Amniotic epithelial cell (primary cell): ENCODE data around the gene LRFN4.

ENCODE experiments used
- DNase-seq: peaks from one replicate; pipeline ENCODE4 v3.0.0-alpha.2; 2010; ENCODE audit warnings: low read depth

Gene LRFN4

DNA sequence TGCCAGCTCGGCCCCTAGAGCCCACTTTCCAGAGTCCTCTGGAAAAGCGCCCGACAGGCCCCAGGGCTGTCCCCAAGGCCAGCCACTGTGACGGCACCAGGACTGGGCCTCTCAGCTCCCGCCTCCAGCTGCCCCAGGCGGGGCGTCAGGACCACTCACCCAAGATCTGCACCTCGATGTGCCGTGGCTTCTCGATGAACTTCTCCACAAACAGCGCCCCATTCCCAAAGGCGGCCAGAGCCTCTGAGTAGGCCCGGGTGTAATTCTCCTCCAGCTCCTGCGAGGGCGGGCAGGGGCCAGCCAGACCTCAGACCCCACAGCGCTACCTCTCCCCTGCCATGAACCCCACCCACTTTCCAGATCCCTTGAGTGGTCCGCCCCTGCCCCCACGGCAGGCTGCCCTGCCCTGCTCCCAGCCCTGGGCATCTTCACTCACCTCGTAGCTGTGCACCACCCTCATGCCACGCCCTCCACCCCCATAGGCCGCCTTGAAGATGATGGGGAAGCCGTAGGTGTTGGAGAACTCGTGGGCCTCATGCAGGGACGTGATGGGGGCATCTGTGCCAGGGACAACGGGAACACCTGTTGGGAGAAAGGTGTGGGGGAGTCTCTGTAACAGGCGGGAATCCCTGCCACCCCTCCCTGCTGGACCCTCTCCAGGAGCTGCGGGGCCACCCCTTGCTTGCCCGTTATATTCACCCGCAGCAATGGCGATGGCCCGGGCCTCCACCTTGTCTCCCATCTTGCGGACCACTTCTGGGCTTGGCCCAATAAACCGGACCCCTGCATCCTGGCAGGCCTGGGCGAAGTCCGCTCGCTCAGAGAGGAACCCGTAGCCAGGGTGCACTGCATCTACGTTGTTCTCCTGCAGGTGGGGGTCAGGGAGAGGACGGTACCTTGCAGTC is 14.0 kb downstream of the LRFN4 start:
- no peak for DNase-seq

DNA sequence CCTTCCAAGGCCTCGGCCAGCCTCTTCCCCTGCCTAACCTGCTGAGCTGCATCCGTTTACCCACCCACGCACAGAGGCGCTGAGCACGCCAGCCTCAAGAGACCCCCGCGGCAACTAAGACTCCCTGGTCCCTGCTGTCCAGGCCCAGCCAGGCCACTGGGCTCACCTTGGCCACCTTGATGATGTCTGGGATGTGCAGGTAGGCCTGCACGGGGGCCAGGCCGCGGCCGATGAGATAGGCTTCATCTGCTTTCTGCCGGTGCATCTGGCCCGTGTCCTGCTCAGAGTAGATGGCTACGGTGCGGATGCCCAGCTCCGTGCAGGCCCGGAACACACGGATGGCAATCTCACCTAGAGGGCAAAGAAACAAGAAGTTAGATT is 14.6 kb downstream of the LRFN4 start:
- no peak for DNase-seq

DNA sequence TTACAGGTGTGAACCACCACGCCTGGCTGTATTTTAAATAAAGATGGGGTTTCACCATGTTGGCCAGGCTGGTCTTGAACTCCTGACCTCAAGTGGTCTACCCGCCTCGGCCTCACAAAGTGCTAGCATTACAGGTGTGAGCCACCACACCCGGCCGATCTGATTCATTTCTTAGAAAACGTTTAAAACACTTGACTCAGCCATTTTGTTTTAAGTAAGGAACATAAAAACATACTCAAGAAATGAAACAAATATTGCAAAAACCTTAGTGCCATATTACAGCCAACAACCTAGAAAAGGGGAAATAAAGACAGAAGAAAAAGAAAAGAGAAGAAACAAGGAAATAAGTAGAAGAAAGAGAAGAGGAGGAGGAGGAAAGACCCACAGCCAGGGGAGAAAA is 17.4 kb downstream of the LRFN4 start:
- DNase-seq = no peak

DNA sequence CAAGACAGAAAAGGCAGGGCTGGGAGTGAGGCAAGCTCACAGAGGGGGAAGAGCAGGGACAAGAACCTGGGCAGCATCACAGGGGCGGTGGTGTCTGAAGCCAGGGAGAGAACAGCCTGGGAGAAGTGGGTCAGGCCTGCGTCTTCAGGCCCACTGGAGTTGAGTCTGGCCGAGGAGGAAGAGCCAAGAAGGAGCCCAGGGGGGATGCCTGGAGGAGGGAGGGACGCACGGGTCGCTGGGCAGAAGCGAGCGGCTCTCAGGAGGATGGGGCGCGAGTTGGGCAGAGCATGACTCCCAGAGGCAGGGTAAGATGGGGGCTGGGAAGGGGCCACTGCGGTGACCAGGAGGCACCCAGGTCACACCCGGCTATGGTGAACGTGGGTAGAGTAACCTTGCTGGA is 18.5 kb downstream of the LRFN4 start:
- DNase-seq = no peak

DNA sequence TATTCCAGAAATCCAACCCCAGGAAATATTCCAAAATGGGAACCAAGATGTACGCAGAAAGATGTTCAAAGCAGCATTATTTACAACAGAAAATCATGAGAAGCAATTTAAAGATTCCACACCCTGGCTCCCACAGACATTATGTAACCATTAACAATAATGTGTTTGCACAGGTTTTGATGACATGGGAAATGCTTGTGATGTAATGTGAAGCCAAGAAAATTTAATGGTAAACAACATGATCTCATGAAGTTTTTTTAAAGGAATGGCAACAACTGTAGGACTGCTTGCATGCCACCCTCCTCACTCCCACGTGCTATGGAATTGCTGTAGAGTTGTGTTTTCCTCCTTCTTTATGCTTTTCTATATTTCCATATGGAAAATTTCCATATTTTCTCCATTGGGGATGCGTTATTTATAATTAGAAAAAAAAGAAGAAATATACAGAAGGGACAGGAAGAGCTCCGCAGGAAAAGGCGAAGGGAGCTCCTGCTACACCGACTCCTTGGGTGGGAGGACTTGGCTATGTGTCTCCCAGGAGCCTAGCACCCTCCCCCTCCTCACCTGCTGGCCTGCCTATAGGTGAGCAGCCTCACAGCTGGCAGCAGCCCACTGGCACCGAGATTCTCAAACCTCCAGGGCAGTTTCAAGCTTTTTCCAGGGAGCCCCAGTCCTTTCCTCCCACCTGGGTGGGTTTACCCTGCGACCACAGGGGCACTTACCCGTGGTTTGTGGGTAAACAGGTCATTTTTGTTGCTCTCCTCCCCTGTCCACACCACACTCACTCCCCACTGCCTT is 20.9 kb downstream of the LRFN4 start:
- DNase-seq = peak; percentile 70

DNA sequence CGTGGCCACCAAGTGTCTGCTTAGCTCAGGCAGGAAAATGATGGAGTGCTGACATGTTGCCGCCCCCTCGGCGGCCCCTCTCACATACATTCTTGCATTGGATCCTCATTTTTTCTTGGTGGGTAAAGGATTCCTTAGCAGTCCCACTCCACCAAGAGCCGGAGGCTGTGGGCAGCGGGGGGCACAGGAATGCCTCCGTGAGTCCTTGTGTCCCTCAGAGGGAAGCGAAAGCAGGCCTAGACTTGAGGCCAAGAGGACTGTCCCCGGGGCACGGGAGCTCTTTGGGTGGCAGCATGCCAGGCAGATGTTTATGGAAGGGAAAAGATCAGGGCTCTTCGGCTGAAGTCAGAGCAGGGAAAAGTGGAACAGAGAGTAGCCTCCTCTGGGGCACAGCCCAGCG is 21.6 kb downstream of the LRFN4 start:
- no peak for DNase-seq

DNA sequence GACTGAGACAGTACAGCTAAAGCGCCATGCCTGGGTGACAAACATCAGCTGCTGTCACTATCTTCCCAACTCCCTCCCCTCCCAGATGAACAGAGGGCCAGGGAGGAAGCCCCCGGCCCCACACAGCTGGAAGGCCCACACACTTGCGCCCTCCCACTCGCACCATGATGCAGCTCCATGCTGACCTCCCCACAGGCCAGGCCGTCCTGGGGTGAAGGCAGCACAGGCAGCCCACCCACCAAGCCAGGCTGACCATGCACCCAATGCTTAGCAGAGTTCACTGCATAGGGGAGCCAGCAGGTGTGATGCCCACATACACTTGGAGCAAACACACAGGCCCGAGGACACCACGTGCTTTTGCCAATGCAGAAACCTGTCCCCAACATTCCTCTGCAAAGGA is 22.1 kb downstream of the LRFN4 start:
- no peak for DNase-seq

DNA sequence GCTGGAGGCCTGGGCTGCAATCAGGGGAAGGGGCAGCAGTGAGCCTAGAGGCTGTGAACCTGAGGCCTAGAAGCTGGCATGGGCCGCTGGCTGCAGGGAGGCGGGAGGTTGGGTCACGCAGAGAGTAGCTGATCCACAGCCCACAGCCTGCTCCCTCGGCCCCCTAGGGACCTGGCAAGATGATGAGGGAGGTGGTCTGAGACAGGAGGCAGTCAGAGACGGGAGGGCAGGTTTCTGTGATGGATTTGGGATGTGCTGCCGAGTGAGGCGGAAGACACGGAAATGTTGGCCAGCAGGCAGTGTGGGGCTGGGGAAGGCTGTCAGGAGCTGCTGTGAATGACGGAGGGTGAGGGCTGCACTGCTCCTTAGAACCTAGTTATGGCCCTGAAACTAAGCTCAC is 22.7 kb downstream of the LRFN4 start:
- no peak for DNase-seq

DNA sequence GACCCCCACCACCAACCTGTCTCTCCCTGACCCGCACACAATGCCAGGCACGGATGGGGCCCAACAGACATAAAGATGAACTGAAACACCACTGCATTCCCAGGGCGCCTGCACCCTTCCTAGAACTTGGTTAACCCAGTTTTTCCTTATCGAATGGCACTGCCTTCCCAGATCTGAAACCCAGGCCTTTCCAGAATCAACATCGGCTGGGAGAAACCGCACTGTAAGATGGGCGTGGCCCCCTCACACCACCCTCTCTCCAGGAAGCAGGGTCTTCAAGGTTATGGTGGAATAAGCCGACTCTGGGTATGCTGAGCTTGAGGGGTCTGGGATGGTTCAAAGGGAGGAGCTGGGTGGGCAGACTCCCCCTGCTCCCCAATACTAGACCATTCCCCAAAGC is 23.1 kb downstream of the LRFN4 start:
- DNase-seq = no peak

DNA sequence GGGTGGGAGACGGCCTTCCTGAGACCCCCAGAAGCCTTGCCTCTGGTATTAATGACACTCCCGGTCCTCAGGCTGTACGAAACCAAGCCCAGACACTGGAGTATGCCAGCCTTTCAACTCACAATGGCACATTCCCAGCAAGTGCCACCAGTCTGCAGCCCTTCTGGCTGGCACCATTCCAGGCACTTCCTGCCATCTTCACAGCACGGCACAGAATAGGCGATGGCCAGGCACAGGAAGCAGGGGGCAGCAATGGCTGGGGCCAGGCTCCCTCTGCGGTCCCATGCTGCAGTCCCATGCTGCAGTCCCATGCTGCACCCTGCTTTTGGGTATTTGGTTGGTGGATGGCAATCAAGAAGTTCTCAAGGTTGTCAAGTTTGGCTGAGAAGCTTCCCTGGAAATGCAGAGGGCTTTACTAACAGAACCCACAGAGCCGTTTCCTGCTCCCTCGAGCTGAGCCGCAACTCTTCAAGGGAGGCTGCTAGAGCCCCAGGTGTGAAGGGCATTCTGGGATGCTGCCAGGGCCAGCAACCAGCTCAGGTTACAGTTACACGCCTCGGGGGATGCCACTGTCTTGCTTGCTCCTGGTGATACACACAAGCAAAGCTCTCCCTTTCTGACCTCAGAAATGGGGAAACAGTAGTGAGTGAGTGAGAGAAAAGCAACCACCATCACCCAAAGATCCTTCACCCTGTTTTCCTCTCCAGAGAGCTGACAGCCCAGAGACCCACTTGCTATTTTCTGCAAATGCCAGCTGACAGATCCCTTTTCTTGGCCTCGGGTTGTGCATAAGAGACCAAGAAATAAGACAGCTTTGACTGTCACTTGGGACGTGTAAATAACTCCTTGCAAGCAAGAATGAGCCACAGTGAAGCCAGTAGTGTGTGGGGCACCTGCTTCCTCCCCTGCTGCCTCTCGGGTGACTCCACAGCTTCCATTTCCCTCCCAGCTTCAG is 23.9 kb downstream of the LRFN4 start:
- DNase-seq = no peak

DNA sequence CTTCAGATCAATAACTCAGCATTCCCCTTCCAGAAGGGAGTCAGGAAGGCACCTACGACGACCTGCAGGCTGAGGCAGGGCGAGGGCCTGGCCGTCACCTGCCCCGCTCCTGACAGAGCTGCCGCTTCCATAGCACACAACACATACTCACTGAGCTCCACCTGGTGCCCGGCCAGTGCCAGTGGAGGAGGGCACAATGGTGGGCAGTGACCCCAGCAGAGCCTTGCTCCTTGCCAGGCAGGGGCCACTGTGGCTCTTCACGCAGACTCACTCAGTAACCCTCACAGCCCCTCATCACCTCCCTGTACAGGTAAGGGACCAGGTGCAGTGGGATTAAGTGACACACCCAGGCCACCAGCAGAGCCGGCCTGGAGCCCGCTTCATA is 24.6 kb downstream of the LRFN4 start:
- no peak for DNase-seq

DNA sequence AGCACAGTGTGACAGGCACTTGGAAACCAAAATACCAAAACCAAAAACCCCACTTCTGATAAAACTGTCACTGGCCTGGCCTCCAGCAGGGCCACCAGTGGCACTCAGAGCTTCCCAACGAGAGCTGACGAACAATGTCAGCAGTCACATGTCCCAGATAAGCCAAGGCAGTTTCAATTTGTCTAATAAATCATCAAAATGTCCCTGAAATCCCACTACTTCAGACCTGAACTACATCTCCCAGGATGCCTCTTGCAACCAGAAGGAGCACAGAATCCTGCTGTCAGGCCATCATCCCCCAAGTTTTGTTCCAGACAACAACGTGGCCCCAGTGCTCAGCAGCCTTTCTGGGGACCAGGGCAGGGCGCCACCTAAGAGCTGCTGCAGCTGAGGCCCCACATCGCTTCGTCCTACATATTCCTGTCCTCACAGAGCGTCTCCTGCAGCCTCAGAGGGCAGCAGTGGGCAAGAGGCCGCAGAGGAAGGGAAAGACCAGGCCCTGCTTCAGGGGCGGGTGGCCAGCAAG is 25.1 kb downstream of the LRFN4 start:
- DNase-seq = no peak

DNA sequence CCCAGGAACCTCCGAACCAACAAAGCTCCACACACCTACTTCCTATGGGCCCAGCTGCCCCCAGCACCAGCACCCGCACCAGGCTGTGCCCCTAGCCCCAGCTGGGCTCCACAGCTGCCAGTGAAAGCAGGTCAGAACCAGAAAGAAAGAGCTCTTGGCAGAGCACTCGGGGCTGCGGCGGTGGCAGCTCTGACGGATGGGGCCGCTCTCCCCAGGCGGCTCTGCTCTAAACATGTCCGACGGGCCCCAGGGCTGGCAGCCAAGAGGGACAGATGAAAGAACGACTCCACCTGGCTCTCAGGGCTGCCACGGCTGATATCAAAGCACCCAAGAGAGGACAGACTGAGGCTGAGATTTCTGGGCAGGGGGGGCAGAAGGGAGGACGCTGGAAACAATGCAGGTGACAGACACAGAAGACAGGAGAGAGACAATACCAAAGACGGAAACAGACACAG is 25.7 kb downstream of the LRFN4 start:
- no peak for DNase-seq

DNA sequence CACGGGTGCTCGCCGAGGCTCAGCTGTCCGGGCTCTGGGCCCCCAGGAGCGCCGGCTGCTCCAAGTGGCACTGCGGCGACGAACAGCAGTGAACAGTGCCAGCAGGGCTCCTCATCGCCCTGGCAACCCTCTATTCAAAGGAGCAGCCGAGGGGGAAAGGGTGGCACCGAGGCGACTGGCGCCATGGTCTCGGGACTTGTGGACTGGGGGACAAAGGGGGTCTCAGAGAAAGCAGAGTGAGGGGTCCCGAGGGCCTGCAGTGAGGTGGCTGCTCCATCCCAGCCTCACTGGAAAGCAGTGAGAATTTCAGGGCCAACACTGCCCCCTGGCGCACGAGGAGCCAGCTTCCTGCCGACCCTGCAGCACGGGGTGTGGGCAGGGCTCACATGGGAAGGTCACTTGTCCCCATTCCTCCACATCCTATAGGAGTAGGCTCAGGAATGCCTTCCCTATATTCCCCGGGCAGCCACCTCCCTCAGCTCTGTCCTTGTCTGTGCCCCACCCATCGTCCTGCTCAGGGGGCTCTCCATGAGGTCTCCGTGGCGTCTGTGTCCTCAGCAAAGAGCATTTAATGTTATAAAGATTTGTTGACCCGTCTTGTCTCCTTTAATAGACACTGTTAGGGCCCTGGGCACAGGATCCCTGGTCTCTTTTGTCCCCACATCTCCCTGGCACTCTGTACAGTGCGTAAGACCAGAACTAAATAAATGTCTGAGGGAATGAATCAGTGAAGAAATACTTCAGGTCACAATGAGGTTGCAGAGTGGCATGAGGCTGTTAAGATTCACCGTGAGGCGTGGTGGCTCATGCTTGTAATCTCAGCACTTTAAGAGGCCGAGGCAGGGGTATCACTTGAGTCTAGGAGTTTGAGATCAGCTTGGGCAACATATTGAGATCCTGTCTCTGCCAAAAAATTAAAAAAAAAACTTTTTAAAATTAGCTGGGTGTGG is 26.4 kb downstream of the LRFN4 start:
- DNase-seq = peak; percentile 69

DNA sequence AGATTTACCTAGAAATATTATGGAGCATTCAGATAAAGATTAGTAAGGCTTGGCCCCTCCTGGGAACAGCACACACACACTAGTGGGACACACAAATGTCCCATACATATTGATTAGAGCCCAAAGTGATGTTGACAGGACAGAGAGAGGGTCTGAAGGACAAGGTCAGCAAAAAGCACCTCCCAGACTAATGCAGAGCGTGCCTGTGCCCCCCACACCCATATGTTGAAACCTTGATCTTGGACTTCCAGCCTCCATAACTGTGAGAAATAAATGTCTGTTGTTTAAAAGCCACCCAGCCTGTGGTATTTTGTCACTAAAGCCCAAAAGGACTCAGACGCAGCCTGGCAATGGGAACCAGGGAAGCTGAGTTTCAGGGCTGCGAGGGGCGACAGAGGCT is 27.6 kb downstream of the LRFN4 start:
- no peak for DNase-seq

DNA sequence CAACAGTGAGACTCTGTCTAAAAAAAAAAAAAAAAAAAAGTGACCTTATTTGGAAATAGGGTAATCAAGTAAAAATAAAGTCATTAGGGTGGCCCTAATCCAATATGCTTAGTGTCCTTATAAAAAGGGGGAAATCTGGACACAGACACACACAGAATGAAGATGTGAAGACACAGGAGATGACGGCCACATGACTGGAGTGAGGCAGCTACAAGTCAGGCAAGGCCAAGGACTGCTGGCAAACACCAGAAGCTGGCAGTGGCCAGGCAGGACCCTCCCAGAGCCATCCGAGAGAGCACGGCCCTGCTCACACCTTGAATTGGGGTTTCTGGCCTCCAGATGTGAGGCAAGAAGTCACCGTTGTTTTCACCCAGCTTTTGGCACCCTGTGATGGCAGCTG is 28.6 kb downstream of the LRFN4 start:
- no peak for DNase-seq

DNA sequence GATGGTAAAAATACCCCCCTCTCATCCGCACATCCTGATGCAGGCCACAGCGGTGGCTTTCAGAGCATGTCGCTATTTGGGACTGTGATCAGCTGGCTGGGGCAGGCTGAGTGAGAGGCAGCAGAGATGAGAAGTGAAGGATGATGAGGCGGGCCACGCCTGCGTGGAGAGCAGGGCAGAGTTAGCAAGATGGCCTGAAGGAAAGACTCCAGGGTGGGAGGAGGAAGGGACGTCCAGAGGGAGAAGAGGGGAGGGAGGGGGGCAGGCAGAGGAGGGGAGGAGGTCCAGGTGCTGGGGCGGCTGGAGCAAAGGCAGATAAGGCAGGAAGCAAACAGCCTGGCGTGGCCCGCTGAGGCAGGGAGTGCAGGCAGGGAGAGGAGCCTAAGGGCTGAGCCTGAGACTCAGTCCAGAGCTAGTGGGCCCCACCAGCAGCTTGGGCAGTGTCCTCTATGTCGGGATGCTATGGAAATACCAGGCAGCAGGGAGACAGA is 29.1 kb downstream of the LRFN4 start:
- no peak for DNase-seq

DNA sequence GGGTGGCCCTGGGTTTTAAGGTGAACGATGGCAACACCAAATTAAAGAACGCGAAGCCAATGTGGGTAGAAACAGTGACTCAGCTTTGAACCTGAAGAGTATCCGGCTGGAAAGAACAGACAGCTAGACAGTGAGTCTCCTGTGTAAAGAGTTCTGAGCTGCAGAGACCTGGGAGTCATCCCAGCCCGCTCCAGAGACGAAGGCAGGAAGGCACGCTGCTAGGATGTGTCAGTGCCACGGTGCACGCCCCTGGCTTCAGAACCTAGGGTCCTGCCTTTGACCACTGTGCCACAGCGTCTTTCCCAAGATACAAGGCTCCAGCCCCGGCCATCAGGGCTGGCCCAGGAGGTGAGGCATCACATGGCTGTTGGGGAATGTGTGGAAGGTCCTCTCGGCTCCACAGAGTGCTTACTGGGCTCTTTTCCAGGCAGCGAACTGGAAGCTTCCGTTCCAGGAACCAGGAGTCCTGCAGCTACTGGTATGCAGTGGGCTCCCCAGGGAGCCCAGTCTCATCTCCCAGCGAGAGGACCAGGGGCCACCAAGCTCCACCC is 29.9 kb downstream of the LRFN4 start:
- peak; percentile 61 for DNase-seq

DNA sequence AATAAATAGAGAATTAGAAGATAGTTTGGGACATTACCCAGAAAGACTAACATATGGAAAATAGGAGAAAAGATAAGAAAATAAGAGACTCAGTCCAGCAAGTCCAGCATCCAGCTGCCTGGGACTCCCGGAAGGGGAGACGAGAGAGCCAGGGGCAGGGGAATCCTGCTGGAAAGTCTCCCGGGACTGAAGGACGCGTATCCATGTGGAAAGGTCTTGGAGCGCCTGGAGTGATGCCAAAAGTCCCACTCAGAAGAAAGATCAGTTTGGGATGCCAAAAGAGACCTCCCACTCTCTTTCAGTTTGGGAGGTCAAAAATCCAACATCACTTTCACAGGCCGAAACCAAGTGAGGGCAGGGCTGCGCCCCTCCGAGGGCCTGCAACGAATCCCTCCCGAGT is 30.7 kb downstream of the LRFN4 start:
- DNase-seq = no peak

DNA sequence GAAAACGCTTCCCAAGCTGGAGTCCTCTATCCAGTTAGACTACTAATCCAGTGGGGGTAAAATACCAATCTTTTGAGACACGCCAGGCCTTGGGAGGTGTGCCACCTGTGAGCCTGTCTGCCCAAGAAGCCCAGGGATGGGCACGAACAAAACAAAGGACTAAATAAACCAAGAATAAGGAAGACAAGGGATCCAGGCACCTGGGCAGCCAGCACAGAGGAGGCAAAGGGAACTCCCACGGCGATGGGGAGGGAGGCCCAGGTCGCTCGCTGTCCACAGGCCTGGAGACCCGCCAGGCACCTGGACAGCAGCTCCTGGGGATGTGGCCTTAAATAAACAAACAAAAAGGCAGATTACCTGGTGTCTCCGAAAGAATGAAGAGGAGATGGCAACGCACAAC is 31.4 kb downstream of the LRFN4 start:
- no peak for DNase-seq
